ENCODE measurements around the gene TSPO.

Gene TSPO

DNA sequence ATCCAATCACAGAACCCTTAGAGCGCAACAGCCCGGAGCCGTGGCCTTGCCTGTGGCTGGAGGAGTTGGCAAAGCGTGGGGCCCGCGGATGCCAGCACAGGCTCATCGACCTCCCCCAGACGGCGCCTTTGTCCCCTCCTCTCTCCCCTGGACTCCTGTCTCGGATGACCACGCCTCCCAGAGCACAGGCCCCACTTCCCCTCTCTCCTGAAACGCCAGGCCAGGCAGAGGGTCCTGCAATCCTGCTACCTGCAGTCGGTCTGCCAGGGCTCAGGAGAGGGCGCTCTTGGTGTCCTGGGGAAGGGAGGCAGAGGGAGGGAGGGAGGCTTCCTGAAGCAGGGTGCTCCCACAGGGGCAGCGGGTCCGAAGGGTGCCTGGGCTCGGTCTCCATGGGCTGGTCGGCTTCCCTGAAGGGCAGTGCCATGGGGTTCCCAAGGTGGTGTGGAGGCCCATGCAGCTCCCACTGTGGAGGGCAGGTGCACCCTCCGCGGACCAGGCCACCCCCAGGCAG lies 52.2 kb downstream of the TSPO start:
- DNase-seq: no peak

DNA sequence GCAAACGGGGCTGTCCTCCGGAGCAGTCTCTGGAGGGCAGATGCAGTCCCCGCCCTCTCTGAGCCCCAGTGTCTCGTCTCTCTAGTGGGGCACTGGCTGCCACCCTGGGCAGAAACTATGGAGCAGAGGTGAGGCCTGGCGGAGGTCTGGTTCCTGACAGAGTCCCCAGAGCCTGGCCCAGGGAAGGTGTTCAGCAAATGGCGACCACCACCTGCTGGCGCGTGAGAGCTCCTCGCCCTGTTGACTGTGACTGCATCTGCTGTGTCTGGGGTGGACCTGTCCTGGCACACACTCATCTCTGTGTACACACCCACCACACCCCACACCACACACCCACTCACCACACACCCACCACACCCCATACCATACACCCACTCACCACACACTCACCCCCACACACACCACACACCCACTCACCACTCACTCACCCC lies 53.9 kb downstream of the TSPO start:
- no peak for DNase-seq

DNA sequence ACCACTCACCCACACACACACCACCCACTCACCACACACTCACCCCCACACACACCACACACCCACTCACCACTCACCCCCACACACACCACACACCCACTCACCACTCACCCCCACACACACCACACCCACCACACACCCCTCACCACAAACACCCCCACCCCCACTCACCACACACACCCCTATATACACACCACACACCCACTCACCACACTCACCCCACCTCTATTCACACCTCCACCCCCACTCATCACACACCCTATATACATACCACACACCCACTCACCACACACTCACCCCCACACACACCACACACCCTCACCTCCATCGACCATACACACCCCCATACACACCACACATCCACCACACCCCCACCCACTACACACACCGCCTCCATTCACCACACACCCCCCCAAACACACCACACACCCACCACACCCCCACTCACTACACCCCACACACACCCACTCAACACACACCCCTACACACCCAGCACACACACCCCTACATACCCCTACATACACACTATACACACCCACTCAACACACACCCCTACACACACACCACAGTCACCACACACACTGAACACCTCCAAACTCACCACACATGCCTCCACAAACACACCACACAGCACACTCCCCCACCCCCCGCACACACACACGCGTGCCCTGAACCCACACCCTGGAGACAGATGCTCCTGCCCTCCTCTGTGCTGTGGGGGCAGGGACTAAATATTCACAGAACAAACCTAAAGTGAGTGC lies 54.6 kb downstream of the TSPO start:
- no peak for DNase-seq

DNA sequence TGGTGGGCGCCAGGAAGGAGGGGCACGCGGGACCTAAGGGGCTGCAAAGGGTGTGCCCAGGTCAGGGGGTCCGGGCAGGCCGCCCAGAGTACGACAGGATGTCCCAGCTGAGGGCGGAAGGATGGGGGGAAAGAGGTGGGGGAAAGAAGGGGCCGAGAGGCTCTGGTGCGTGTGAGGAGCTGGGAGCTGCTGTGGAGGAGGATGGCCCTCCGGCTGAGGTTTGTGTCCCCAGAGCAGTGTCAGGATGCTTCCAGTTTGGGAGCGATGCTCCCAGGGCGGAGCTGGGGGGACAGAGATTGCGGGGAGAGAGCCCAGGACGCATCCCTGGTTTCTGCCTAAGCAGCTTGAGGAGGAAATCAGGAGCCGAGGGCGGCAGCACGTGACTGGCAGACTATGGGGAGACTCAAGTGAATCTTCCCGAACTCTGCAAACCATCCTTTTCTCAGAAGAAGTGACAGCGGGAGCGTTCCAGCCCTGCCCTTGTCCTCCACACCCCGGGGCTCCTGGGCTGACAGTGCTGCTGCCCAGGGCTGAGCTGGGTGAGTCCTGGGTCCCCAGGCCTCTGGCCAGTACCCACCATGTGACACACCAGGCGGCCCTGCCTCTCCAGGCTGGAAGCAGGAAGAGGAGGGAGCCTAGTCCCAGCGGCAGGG lies 55.3 kb downstream of the TSPO start:
- DNase-seq: no peak

DNA sequence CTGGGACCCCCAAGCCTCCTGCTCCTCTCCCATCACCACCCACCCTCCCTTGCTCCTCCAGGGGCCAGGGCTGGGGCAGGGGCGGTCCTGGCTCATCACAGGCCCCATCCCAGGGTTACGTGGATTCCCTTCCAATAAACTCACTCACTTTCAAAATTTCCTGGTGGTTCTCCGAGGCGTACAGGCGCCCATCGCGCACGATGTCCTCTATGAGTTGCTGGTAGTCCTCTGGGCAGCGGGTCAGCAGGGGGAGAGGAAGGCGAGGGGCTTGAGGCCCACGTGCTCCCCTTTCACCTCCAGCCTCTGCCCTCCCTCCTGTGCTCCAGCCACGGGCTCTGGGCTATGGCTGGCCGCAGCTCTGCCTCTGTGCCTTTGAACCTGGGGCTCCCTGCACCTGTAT lies 56.0 kb downstream of the TSPO start:
- DNase-seq: no peak

GRCh38 chr22:43207849-43208702 lies 56.7 kb downstream of the TSPO start:
- no peak for DNase-seq

DNA sequence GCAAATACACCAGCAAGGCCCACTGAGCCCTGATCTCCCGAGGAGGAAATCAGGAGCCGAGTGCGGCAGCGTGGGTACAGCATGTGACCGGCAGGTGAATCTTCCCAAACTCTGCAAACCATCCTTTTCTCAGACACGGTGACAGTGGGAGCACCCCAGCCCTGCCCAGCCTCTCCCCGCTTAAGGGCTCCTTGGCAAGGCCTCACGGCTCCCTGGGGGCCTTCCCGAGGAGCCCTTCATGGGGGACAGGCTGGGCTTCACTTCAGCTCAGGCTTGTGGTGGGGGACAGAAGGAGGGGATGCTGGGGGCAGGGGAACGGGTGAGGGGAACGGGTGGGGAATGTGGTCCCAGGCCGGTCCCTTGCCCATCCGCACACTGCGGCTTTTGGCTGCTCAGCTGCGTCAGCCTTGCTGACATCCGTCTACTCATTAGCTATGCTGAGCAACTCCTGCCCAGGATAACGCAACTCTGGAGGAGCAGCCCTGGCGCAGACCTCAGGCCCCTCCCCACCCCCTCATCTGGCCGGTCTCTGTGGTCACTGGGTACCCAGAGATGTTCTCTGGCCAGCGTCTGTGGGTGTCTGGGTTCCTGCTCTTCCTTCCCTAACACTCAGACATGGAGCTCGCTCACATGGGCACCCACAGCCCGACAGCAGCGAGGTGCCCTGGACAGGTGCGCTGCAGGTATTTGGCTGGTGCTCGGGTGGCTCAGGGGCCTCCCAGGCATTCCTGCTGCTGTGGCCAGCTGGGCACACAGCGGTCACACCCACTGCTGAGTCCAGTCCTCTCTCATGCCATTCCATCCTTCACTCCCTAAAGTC lies 57.6 kb downstream of the TSPO start:
- no peak for DNase-seq

- DNase-seq: no peak
These were observed 58.1 kb downstream of the TSPO start for GRCh38 chr22:43209523-43209890.

DNA sequence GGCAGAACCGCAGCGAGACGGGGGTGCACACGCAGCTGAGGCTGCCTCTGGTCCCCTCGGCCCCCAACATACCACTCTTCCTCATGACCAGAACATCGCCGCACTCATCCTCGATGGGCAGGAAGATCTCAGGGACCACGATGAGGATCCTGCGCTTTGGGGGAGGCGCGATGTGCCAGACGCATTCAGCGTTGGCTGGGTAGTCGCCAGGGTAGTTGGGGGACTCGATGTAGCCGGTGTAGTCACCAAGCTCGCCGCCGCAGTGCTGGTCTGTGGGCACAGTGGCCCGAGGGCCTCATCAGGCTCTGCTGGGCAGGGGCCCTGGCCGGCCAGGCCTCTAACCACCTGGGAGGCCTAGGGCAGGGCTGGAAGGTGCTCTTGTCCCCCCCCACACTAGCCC lies 58.6 kb downstream of the TSPO start:
- no peak for DNase-seq

GRCh38 chr22:43210631-43211515 lies 59.5 kb downstream of the TSPO start:
- no peak for DNase-seq

DNA sequence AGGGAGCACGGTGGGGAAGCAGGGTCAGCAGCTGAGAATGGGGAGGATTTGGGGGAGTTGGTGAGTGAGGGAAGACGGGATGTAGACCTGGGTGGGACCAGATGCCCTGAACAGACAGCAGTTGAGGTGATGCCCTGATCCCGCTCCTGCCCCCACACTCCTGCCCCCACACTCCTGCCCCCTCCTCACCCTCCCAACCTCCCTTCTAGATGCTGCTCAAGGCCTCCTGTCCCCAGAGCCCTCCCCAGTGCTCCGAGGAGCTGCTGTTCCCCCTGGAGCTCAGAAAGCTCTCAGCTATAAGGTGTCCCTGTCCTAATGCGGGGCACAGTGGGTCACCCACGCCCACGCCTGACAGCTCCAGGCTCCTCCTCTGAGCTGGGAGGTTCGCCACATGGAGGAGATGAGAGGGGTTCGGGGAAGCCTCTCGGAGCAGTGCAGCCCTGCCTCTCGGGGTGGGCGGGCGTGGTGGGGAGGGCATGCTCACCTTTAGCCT lies 60.6 kb downstream of the TSPO start:
- no peak for DNase-seq

- no peak for DNase-seq
These were observed 61.1 kb downstream of the TSPO start for GRCh38 chr22:43212434-43212952.
